GM23248 (cell line): ENCODE results near the gene HK3. TPM values are rescaled to one million over a fixed set of nuclear protein-coding genes. Genes with fewer than 3 reads are reported as not detected.

Source experiments
- DNase-seq: peaks from one replicate; pipeline ENCODE4 v3.0.0-alpha.2; 2015
- H2AFZ ChIP-seq: fragments of 200-600 bp; sonication (generic); 2 replicates; pipeline ENCODE4 v1.6.1; 2016; ENCODE audit warnings: antibody characterized with exemption
- H3F3A ChIP-seq: fragments of 200-600 bp; sonication (generic); 2 replicates; pipeline ENCODE4 v1.6.1; 2016; ENCODE audit warnings: mild to moderate bottlenecking, antibody characterized with exemption, mixed run types; ENCODE audit not compliant: insufficient read depth
- H3K27ac ChIP-seq: fragments of 200-600 bp; sonication (generic); 2 replicates; pipeline ENCODE4 v1.5.1; 2016; ENCODE audit warnings: mild to moderate bottlenecking
- H3K27me3 ChIP-seq: fragments of 200-600 bp; sonication (generic); replicated peaks from 2 replicates; pipeline ENCODE4 v1.6.1; 2016; ENCODE audit warnings: mild to moderate bottlenecking; ENCODE audit not compliant: insufficient read depth
- H3K36me3 ChIP-seq: fragments of 200-600 bp; sonication (generic); 2 replicates; pipeline ENCODE4 v1.6.1; 2016; ENCODE audit warnings: low read depth, mild to moderate bottlenecking
- H3K4me1 ChIP-seq: fragments of 200-600 bp; sonication (generic); 2 replicates; pipeline ENCODE4 v1.6.1; 2016; ENCODE audit warnings: mild to moderate bottlenecking; ENCODE audit not compliant: insufficient read depth
- H3K4me2 ChIP-seq: fragments of 200-600 bp; sonication (generic); one replicate; pipeline ENCODE4 v1.6.1; 2016; ENCODE audit warnings: mild to moderate bottlenecking; ENCODE audit not compliant: unreplicated experiment
- H3K4me3 ChIP-seq: fragments of 200-600 bp; sonication (generic); 2 replicates; pipeline ENCODE4 v1.5.1; 2016; ENCODE audit warnings: mild to moderate bottlenecking
- H3K79me2 ChIP-seq: fragments of 200-600 bp; sonication (generic); 2 replicates; pipeline ENCODE4 v1.6.1; 2016; ENCODE audit warnings: mild to moderate bottlenecking; ENCODE audit not compliant: insufficient read depth
- H3K9ac ChIP-seq: fragments of 200-600 bp; sonication (generic); 2 replicates; pipeline ENCODE4 v1.6.1; 2016; ENCODE audit warnings: mild to moderate bottlenecking
- H3K9me2 ChIP-seq: fragments of 200-600 bp; sonication (generic); 2 replicates; pipeline ENCODE4 v1.6.1; 2016; ENCODE audit warnings: mixed run types, mild to moderate bottlenecking, moderate library complexity; ENCODE audit not compliant: insufficient read depth
- H3K9me3 ChIP-seq: fragments of 200-600 bp; sonication (generic); one replicate; pipeline ENCODE4 v1.6.1; 2017; ENCODE audit warnings: low read depth
- H4K20me1 ChIP-seq: fragments of 200-600 bp; sonication (generic); 2 replicates; pipeline ENCODE4 v1.6.0; 2016; ENCODE audit not compliant: insufficient read depth
- EZH2 ChIP-seq: fragments of 200-600 bp; sonication (generic); IDR thresholded peaks from 2 replicates; pipeline ENCODE4 v1.6.1; 2018; ENCODE audit warnings: antibody characterized with exemption, mild to moderate bottlenecking; ENCODE audit not compliant: insufficient read depth, poor library complexity, severe bottlenecking
- EZH2phosphoT487 ChIP-seq: fragments of 200-600 bp; sonication (generic); IDR thresholded peaks from 2 replicates; pipeline ENCODE4 v1.6.1; 2018; ENCODE audit warnings: antibody characterized with exemption, moderate library complexity, mild to moderate bottlenecking, low read depth; ENCODE audit not compliant: insufficient read depth
- WGBS, 2 experiments: methylation state at CpG; one replicate each; pipeline ENCODE4 v1.1.6; 2015 to 2017; ENCODE audit warnings: low lambda C conversion rate in 2 of 2, low coverage in 1 of 2; ENCODE audit errors: missing lambda C conversion rate in 2 of 2; 5-methylcytosine and 5-hydroxymethylcytosine counted together
- in situ Hi-C: fragments of 300-500 bp; cut with MboI; formaldehyde crosslinking; loops from 2 replicates; pipeline ENCODE4 v1.15.0; 2020
- polyA plus RNA-seq: library from polyadenylated mRNA; unstranded; fragments of >200 nt; fragmentation: Nextera tagmentation; extraction: Ambion mirVana; gene quantifications from 2 replicates; pipeline ENCODE4 v1.2.1, GENCODE V29; 2016
- total RNA-seq: library from RNA; depleted of rRNA; stranded (reverse); fragments of >200 nt; shearing (Covaris generic); gene quantifications from 2 replicates; pipeline ENCODE4 v1.2.3, GENCODE V29; 2014; rRNA removed

HK3 gene
- not detected in 2 replicates for total RNA-seq
- polyA plus RNA-seq: not detected in 2 replicates

DNA sequence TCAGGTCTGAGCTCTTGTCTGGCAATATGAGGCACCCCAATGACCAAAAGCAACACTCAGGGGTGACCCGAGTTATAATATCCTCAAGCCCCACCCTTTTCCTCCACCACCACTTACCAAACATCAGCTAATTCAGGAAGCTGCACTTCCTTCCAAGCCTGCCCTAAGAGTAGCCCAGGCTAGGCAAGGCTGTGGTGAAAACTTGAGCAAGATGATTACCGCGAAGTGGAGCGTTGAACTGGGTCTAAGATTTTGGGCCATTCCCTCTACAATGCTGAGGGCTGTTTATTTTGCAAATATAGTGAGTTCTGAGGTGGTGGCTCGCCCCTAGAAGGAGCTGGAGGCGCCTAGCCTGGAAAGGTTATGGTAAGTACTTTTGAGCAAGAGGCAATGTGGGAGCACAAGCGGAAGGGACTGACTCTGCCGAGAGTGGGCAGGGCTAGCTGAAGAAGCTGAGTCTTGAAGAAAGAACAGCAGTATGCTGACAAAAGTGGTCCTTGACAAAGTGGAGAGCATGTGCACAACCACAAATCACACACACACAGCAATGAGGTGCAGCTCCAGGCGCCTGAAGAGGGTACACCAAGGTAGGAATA is at the start of gene HK3:
TSS of gene HK3 (minus strand) at position 51 of the 596 bp plus-strand sequence. CDS start 3,187 bp downstream, outside the sequence.
- 69 to 72% methylated on average over 9 of the region's 9 CpGs for WGBS, 2 experiments
- no peaks in the 10 kb centered on the region for H4K20me1 ChIP-seq
- DNase-seq: no peak
- H3K36me3 ChIP-seq: peaks cover 20% of the 10 kb centered on the region
- H3K27ac ChIP-seq: no peak within 1 kb of the TSS
- H3K9me2 ChIP-seq: no peaks in the 10 kb centered on the region
- H3K4me1 ChIP-seq: no peaks in the 10 kb centered on the region
- H3F3A ChIP-seq: no peaks in the 10 kb centered on the region
- no peaks in the 10 kb centered on the region for H3K27me3 ChIP-seq
- in situ Hi-C loops: no loop called here
- H3K4me2 ChIP-seq: no peak within 1 kb of the TSS
- H3K79me2 ChIP-seq: no peaks in the 10 kb centered on the region
- no peak within 1 kb of the TSS for H2AFZ ChIP-seq
- H3K9me3 ChIP-seq: no peaks in the 10 kb centered on the region
- H3K4me3 ChIP-seq: no peak within 1 kb of the TSS
- TF ChIP-seq EZH2 (no peak), EZH2phosphoT487 (no peak)
- no peak within 1 kb of the TSS for H3K9ac ChIP-seq

GRCh38 chr5:176948458-176948857 is 49.3 kb upstream of the HK3 start:
- no peak overlapping the region for H3K4me3 ChIP-seq
- H3K9ac ChIP-seq: no peak overlapping the region
- peak; percentile 20 for DNase-seq
- H3K79me2 ChIP-seq: no peaks in the 10 kb centered on the region
- H3K4me1 ChIP-seq: 0 out of 2 replicates have a peak, but pooled peaks cover 5% of the 10 kb centered on the region
- H3K4me2 ChIP-seq: no peak overlapping the region
- H3F3A ChIP-seq: 0 out of 2 replicates have a peak, but pooled peaks cover 3% of the 10 kb centered on the region
- no peak overlapping the region for H3K27ac ChIP-seq
- TF ChIP-seq EZH2phosphoT487: no peak
- TF ChIP-seq EZH2: no peak
- in situ Hi-C loops: no loop called here
- peaks cover 50% of the 10 kb centered on the region for H3K36me3 ChIP-seq
- H3K9me2 ChIP-seq: no peaks in the 10 kb centered on the region
- no peak overlapping the region for H2AFZ ChIP-seq
- H3K27me3 ChIP-seq: no peaks in the 10 kb centered on the region
- 59 to 69% methylated on average over 1 of the region's 1 CpG for WGBS, 2 experiments
- H4K20me1 ChIP-seq: no peaks in the 10 kb centered on the region
- no peaks in the 10 kb centered on the region for H3K9me3 ChIP-seq

DNA sequence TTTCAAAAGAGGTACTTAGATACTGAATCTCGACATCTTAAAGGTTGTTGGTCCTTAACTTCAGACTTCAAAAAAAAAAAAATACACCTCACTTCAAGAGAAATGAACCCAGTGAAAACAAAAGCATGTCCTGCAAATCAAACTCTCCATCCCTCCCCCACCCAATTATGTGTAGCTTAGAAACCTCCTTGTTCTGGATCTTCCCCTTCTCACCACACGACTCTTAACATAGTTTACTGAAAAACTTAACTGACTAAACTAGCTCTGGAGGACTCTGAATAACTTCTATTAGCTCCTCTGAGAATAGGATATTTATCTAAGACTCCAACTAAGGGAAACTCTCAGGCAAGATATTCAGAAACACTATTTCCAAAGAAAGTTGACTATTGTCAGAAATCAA is 48.7 kb upstream of the HK3 start:
- no peak overlapping the region for H3K4me3 ChIP-seq
- 0 out of 2 replicates have a peak, but pooled peaks cover 6% of the 10 kb centered on the region for H3F3A ChIP-seq
- no peaks in the 10 kb centered on the region for H3K79me2 ChIP-seq
- no peaks in the 10 kb centered on the region for H3K9me3 ChIP-seq
- H3K4me1 ChIP-seq: 0 out of 2 replicates have a peak, but pooled peaks cover 5% of the 10 kb centered on the region
- H3K27me3 ChIP-seq: no peaks in the 10 kb centered on the region
- no peak for TF ChIP-seq EZH2phosphoT487
- no peak overlapping the region for H3K9ac ChIP-seq
- in situ Hi-C loops: no loop called here
- H3K4me2 ChIP-seq: no peak overlapping the region
- no peak overlapping the region for H2AFZ ChIP-seq
- H4K20me1 ChIP-seq: no peaks in the 10 kb centered on the region
- DNase-seq: no peak
- H3K36me3 ChIP-seq: peaks cover 52% of the 10 kb centered on the region
- no peaks in the 10 kb centered on the region for H3K9me2 ChIP-seq
- no peak overlapping the region for H3K27ac ChIP-seq
- 74 to 85% methylated on average over 2 of the region's 2 CpGs for WGBS, 2 experiments

GRCh38 chr5:176944268-176944667 is 45.1 kb upstream of the HK3 start:
- H3K4me3 ChIP-seq: no peak overlapping the region
- H4K20me1 ChIP-seq: no peaks in the 10 kb centered on the region; the same call in 1 of the 2 replicates
- no peak overlapping the region for H2AFZ ChIP-seq
- no peak for TF ChIP-seq EZH2phosphoT487
- no peak for TF ChIP-seq EZH2
- 0 out of 2 replicates have a peak, but pooled peaks cover 6% of the 10 kb centered on the region for H3F3A ChIP-seq
- in situ Hi-C loops: no loop called here
- WGBS, 2 experiments: 72 to 74% methylated on average over 2 of the region's 2 CpGs
- H3K4me2 ChIP-seq: no peak overlapping the region
- H3K9me3 ChIP-seq: no peaks in the 10 kb centered on the region
- H3K27ac ChIP-seq: no peak overlapping the region
- no peaks in the 10 kb centered on the region for H3K27me3 ChIP-seq
- 0 out of 2 replicates have a peak, but pooled peaks cover 5% of the 10 kb centered on the region for H3K4me1 ChIP-seq
- no peak overlapping the region for H3K9ac ChIP-seq
- no peaks in the 10 kb centered on the region for H3K79me2 ChIP-seq
- H3K9me2 ChIP-seq: no peaks in the 10 kb centered on the region
- H3K36me3 ChIP-seq: peaks cover 40% of the 10 kb centered on the region
- DNase-seq: no peak
